GM19238 (cell line): Measurements from ENCODE around the gene TBC1D3G.
"Not testable (repeated sequence)": the region's sequence is repeated elsewhere in the genome, so short reads cannot be mapped to it uniquely, and the experiment has no call there.

Experiments used
- DNase-seq: peaks from one replicate; pipeline ENCODE4 v3.0.0; 2011; ENCODE audit warnings: low spot score; ENCODE audit not compliant: insufficient read length

The TBC1D3G gene

GRCh38 chr17:36323584-36323983 lies at the start of gene TBC1D3G:
Gene TBC1D3G (plus strand): TSS chr17:36323884. CDS start chr17:36325412, 1,528 bp downstream.
- DNase-seq, result not testable (repeated sequence)

- DNase-seq, result not testable (repeated sequence)
These were observed 40.4 kb upstream of the TBC1D3G start for GRCh38 chr17:36283256-36283655.

GRCh38 chr17:36284219-36284618 lies 39.5 kb upstream of the TBC1D3G start:
- not testable (repeated sequence) for DNase-seq

GRCh38 chr17:36289965-36290612 lies 33.6 kb upstream of the TBC1D3G start:
- DNase-seq, result not testable (repeated sequence)

- DNase-seq, result not testable (repeated sequence)
These were observed 28.5 kb upstream of the TBC1D3G start for GRCh38 chr17:36295161-36295560.

- DNase-seq, result not testable (repeated sequence)
These were observed 7.9 kb upstream of the TBC1D3G start for GRCh38 chr17:36315736-36316135.

GRCh38 chr17:36362496-36362895 lies 38.8 kb downstream of the TBC1D3G start:
- DNase-seq, result not testable (repeated sequence)

- DNase-seq, result not testable (repeated sequence)
These were observed 52.3 kb downstream of the TBC1D3G start for GRCh38 chr17:36375938-36376337.
